ENCODE measurements around the gene PIEZO1.
"Not testable (repeated sequence)": the region's sequence is repeated elsewhere in the genome, so short reads cannot be mapped to it uniquely, and the experiment has no call there.

The PIEZO1 gene, protein sequence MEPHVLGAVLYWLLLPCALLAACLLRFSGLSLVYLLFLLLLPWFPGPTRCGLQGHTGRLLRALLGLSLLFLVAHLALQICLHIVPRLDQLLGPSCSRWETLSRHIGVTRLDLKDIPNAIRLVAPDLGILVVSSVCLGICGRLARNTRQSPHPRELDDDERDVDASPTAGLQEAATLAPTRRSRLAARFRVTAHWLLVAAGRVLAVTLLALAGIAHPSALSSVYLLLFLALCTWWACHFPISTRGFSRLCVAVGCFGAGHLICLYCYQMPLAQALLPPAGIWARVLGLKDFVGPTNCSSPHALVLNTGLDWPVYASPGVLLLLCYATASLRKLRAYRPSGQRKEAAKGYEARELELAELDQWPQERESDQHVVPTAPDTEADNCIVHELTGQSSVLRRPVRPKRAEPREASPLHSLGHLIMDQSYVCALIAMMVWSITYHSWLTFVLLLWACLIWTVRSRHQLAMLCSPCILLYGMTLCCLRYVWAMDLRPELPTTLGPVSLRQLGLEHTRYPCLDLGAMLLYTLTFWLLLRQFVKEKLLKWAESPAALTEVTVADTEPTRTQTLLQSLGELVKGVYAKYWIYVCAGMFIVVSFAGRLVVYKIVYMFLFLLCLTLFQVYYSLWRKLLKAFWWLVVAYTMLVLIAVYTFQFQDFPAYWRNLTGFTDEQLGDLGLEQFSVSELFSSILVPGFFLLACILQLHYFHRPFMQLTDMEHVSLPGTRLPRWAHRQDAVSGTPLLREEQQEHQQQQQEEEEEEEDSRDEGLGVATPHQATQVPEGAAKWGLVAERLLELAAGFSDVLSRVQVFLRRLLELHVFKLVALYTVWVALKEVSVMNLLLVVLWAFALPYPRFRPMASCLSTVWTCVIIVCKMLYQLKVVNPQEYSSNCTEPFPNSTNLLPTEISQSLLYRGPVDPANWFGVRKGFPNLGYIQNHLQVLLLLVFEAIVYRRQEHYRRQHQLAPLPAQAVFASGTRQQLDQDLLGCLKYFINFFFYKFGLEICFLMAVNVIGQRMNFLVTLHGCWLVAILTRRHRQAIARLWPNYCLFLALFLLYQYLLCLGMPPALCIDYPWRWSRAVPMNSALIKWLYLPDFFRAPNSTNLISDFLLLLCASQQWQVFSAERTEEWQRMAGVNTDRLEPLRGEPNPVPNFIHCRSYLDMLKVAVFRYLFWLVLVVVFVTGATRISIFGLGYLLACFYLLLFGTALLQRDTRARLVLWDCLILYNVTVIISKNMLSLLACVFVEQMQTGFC (N-terminal part only)

GRCh38 chr16:88785106-88785924 is at the start of gene PIEZO1:
Gene PIEZO1 (minus strand): TSS chr16:88785220. CDS start chr16:88784964, 256 bp downstream.
- DNase-seq: peak; percentile 71

- no peak for DNase-seq
These were observed 49.6 kb upstream of the PIEZO1 start for GRCh38 chr16:88834670-88835069.

DNA sequence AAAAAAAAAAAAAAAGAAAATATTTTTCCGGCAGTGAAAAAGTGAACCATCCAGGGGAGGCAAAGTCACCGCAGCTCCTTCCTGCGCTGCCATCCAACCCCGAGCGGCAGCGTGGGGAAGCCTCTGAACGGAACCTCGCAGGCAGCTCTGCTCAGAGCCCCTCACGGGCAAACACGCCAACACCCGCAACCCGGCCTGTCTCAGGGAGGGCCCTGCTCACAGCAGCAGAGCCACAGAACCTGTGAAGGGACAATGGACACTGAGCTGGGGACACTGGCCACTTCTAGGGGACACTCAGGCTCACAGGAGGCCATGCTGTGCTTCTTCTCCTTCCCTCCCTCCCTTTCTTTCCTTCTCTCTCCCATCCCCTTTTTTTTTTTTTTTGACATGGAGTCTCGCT is 48.1 kb upstream of the PIEZO1 start:
- DNase-seq: no peak

- no peak for DNase-seq
These were observed 46.8 kb upstream of the PIEZO1 start for GRCh38 chr16:88831838-88832237.

DNA sequence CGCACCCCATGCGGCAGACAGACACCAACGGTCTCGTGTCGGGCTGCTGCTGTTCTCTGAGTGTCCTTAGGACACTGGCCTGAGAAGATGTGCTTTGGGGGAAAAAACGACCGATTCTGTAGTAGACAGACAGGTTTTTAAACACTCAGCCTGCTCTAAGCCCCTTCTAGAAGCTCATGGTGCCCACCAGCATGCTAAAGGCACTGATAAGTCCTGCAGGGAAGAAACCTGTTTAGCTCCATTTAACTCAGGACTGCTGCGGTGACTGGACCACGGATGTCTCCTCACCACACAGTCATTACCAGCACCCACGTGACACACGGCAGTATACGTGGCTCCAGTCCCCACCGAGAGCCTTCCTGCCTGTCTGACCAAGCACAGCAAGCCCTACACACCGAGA is 45.8 kb upstream of the PIEZO1 start:
- no peak for DNase-seq

GRCh38 chr16:88830258-88830657 is 45.2 kb upstream of the PIEZO1 start:
- DNase-seq: no peak

GRCh38 chr16:88828711-88829110 is 43.7 kb upstream of the PIEZO1 start:
- no peak for DNase-seq

GRCh38 chr16:88827727-88828126 is 42.7 kb upstream of the PIEZO1 start:
- no peak for DNase-seq

GRCh38 chr16:88826070-88826840 is 41.2 kb upstream of the PIEZO1 start:
- DNase-seq: no peak

DNA sequence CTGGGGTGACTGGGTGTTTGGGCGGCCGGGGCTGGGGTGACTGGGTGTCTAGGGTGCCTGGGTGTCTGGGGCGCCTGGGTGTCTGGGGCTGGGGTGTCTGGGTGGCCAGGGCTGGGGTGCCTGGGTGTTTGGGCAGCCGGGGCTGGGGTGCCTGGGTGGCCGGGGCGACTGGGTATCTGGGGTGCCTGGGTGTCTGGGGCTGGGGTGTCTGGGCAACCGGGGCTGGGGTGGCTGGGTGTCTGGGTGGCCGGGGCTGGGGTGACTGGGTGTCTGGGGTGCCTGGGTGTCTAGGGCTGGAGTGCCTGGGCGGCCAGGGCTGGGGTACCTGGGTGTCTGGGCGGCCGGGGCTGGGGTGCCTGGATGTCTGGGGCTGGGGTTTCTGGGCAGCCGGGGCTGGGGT is 40.1 kb upstream of the PIEZO1 start:
- DNase-seq: no peak

GRCh38 chr16:88824256-88825077 is 39.4 kb upstream of the PIEZO1 start:
- no peak for DNase-seq

DNA sequence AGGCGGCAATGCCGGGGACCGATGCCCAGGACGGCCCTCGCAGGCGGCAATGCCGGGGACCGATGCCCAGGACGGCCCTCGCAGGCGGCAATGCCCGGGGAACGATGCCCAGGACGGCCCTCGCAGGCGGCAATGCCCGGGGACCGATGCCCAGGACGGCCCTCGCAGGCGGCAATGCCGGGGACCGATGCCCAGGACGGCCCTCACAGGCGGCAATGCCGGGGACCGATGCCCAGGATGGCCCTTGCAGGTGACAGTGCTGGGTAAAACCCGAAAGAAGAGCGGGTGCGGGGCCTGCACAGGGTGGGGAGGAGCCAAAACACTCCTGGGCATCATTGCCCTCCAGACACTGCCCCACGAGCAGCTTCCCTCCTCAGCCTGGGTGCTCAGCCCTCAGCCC is 38.6 kb upstream of the PIEZO1 start:
- not testable (repeated sequence) for DNase-seq

GRCh38 chr16:88822281-88823040 is 37.4 kb upstream of the PIEZO1 start:
- no peak for DNase-seq

DNA sequence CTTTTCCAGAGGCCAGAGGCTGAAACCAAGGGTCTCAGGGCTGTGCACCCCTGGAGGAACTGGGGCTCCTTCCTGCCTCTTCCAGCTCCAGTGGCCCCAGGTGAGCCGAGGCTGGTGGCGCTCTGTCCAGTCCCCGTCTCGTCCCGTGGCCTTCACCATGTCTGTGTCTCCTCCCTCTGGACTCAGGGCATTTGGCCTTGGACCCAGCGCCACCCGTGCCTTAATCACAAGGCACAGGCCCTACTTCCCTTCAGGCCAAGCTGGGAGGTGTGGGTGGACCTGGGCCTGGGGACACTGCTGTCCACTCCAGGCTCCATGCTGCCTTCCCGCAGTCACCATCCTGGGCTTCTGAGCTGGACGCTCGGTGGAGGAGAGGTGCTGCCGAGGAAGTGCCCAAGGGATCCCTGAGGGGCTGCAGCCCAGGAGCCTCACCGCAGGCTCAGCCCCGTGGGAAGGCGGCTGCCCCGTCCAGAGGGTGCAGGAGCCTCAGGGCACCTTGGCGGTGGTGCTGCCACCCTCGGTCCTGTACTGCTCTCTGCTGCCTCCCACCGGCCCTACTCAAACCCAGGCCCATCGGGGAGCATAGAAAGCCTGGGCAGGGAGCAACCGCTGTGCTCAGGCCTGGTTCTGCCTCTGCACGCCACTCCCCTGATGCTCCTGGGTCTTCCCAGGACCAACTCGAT is 36.3 kb upstream of the PIEZO1 start:
- DNase-seq: no peak

- no peak for DNase-seq
These were observed 35.5 kb upstream of the PIEZO1 start for GRCh38 chr16:88820385-88821025.

DNA sequence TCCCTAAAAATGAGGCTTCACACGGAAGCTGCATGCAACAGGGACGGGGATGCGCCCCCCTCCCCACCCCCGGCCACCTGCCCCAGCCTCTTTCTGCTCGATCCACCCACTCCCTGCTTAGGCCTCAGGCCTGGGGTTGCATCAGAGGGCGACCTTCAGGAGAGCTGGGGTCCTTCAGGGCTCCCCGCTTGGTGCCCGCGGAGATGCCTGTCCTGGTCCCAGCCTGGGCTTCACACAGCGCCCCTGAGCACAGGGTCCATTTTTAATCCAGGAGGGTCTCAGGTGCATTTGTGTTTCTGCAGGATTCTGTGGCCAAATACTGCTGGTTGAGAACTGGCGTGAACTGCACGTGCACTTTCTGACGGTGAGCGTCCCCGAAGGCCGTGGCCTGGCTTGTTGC is 34.1 kb upstream of the PIEZO1 start:
- DNase-seq: no peak

- DNase-seq: no peak
These were observed 33.5 kb upstream of the PIEZO1 start for GRCh38 chr16:88818575-88818874.

- no peak for DNase-seq
These were observed 33.0 kb upstream of the PIEZO1 start for GRCh38 chr16:88817785-88818574.

All from EL (cell line).